KMS-11 (cell line): ENCODE data around the gene LRRTM4.
"Not testable (repeated sequence)": the region's sequence is repeated elsewhere in the genome, so short reads cannot be mapped to it uniquely, and the experiment has no call there.

ENCODE experiments used
- H2AFZ ChIP-seq: fragments of 200-600 bp; sonication (generic); 2 replicates; pipeline ENCODE4 v1.6.1; 2016; ENCODE audit warnings: antibody characterized with exemption, mixed run types, low read depth
- H3K27ac ChIP-seq: fragments of 200-600 bp; sonication (generic); 2 replicates; pipeline ENCODE4 v1.6.1; 2016; ENCODE audit warnings: mild to moderate bottlenecking, mixed run types
- H3K27me3 ChIP-seq: fragments of 200-600 bp; sonication (generic); 2 replicates; pipeline ENCODE4 v1.6.1; 2017; ENCODE audit warnings: mild to moderate bottlenecking, low read depth, mixed run types, moderate library complexity; ENCODE audit not compliant: insufficient read depth
- H3K36me3 ChIP-seq: fragments of 200-600 bp; sonication (generic); 2 replicates; pipeline ENCODE4 v1.6.1; 2017; ENCODE audit warnings: mild to moderate bottlenecking, mixed run types; ENCODE audit not compliant: insufficient read depth
- H3K4me1 ChIP-seq: fragments of 200-600 bp; sonication (generic); 2 replicates; pipeline ENCODE4 v1.6.1; 2016; ENCODE audit warnings: mild to moderate bottlenecking, low read depth, mixed run types; ENCODE audit not compliant: poor library complexity, severe bottlenecking
- H3K4me2 ChIP-seq: fragments of 200-600 bp; sonication (generic); 2 replicates; pipeline ENCODE4 v1.7.0; 2016; ENCODE audit warnings: mild to moderate bottlenecking, mixed run types
- H3K4me3 ChIP-seq: fragments of 200-600 bp; sonication (generic); IDR thresholded peaks from 2 replicates; pipeline ENCODE4 v1.6.1; 2017; ENCODE audit warnings: low read depth, low read length, mixed read lengths; ENCODE audit not compliant: insufficient read depth
- H3K79me2 ChIP-seq: fragments of 200-600 bp; sonication (generic); 2 replicates; pipeline ENCODE4 v1.6.1; 2016; ENCODE audit warnings: low read depth, mixed run types; ENCODE audit not compliant: insufficient read depth
- H3K9ac ChIP-seq: fragments of 200-600 bp; sonication (generic); 2 replicates; pipeline ENCODE4 v1.6.1; 2016; ENCODE audit warnings: mild to moderate bottlenecking, mixed run types
- H4K20me1 ChIP-seq: fragments of 200-600 bp; sonication (generic); 2 replicates; pipeline ENCODE4 v1.6.1; 2016; ENCODE audit warnings: mild to moderate bottlenecking, mixed run types; ENCODE audit not compliant: insufficient read depth
- CTCF ChIP-seq: fragments of 200-600 bp; sonication (generic); conservative IDR thresholded peaks from 2 replicates; pipeline ENCODE4 v1.6.1; 2017; ENCODE audit warnings: low read depth, mild to moderate bottlenecking, antibody characterized with exemption, low read length, moderate library complexity, mixed read lengths

Gene LRRTM4

DNA sequence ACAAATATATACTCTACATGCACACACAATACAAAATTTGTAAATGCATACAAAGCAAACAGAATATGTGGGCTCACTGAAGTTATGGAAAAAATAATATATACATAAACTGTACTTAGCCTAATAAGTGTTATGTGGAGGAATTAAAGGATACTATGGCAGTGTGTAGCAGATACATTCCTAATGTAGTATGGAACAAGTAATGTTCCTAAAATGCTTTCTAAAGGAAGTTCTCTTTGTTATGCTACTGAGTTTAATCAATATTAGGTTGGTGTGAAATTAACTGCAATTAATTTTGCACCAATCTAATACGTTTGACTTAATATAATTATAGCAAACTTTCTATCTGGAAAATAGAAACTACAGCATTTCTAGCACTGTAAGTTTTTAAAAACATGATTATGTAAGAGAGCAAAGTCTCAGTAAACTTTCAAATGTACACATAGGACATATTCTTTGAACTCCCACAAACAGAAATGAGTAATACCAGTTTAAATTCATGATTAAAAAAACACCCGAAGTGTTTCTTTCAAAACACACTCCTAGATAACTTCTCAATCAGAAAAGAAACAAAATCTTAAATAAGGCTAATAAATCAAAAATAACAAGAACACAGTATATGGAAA is 331.3 kb downstream of the LRRTM4 start:
- H2AFZ ChIP-seq: no peak overlapping the region
- no peak overlapping the region for H3K9ac ChIP-seq
- H3K4me3 ChIP-seq: no peak overlapping the region
- no peaks in the 10 kb centered on the region for H3K79me2 ChIP-seq
- H3K27me3 ChIP-seq: no peaks in the 10 kb centered on the region
- no peaks in the 10 kb centered on the region for H3K4me1 ChIP-seq
- no peak overlapping the region for H3K27ac ChIP-seq
- H3K36me3 ChIP-seq: no peaks in the 10 kb centered on the region
- no peak overlapping the region for H3K4me2 ChIP-seq
- TF ChIP-seq CTCF: no peak
- H4K20me1 ChIP-seq: no peaks in the 10 kb centered on the region

GRCh38 chr2:77185052-77185451 is 337.1 kb downstream of the LRRTM4 start:
- Histone ChIP-seq H4K20me1 (no peaks in the 10 kb centered on the region), H3K27me3 (no peaks in the 10 kb centered on the region), H3K4me3 (no peak overlapping the region), H3K79me2 (no peaks in the 10 kb centered on the region), H3K27ac (no peak overlapping the region), H3K4me2 (no peak overlapping the region), H3K9ac (no peak overlapping the region), H3K36me3 (no peaks in the 10 kb centered on the region), H2AFZ (no peak overlapping the region), H3K4me1 (no peaks in the 10 kb centered on the region)
- no peak for TF ChIP-seq CTCF

GRCh38 chr2:77179297-77179696 is 342.9 kb downstream of the LRRTM4 start:
- H3K9ac ChIP-seq: no peak overlapping the region
- no peak for TF ChIP-seq CTCF
- no peaks in the 10 kb centered on the region for H3K36me3 ChIP-seq
- no peaks in the 10 kb centered on the region for H4K20me1 ChIP-seq
- no peak overlapping the region for H3K27ac ChIP-seq
- no peak overlapping the region for H3K4me2 ChIP-seq
- H3K79me2 ChIP-seq: no peaks in the 10 kb centered on the region
- no peaks in the 10 kb centered on the region for H3K4me1 ChIP-seq
- no peak overlapping the region for H2AFZ ChIP-seq
- H3K27me3 ChIP-seq: no peaks in the 10 kb centered on the region
- H3K4me3 ChIP-seq: no peak overlapping the region

GRCh38 chr2:77175266-77175780 is 346.9 kb downstream of the LRRTM4 start:
- not testable (repeated sequence) for H3K4me2 ChIP-seq, H3K27ac ChIP-seq, H4K20me1 ChIP-seq, H2AFZ ChIP-seq, H3K79me2 ChIP-seq, H3K27me3 ChIP-seq, H3K36me3 ChIP-seq, H3K9ac ChIP-seq, H3K4me1 ChIP-seq, H3K4me3 ChIP-seq

DNA sequence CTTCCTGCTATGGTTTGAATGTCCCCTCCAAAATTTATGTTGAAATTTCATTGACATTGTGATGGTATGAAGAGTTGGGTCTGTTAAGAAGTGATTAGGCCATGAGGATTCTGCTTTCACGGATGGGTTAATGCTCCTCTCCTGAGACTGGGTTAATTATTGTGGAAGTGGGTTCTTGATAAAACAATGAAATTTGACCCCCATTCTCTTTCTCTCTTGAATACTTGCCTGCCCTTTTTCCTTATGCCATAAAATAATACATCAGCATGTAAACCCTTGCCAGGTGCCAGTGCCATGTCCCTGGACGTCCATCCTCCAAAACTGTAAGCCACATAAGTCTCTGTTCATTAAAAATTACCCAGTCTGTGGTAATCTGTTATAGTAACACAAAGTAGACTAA is 352.8 kb downstream of the LRRTM4 start:
- Histone ChIP-seq H2AFZ (no peak overlapping the region), H3K27me3 (no peaks in the 10 kb centered on the region)
- no peak for TF ChIP-seq CTCF

GRCh38 chr2:77164021-77164420 is 358.2 kb downstream of the LRRTM4 start:
- H3K27me3 ChIP-seq, H3K27ac ChIP-seq, H3K4me3 ChIP-seq, H3K4me2 ChIP-seq, H3K79me2 ChIP-seq, H3K36me3 ChIP-seq, H4K20me1 ChIP-seq, H2AFZ ChIP-seq, H3K9ac ChIP-seq, H3K4me1 ChIP-seq: not testable (repeated sequence)

More for the DNA sequence above, 352.8 kb downstream of the LRRTM4 start:
- Histone ChIP-seq H3K36me3 (no peaks in the 10 kb centered on the region), H3K79me2 (no peaks in the 10 kb centered on the region), H3K4me3 (no peak overlapping the region), H3K4me1 (no peaks in the 10 kb centered on the region), H3K9ac (no peak overlapping the region), H3K4me2 (no peak overlapping the region), H3K27ac (no peak overlapping the region), H4K20me1 (no peaks in the 10 kb centered on the region)
